ENCODE measurements around the gene STYXL1.
"Not testable (repeated sequence)": the region's sequence is repeated elsewhere in the genome, so short reads cannot be mapped to it uniquely, and the experiment has no call there.

DNA sequence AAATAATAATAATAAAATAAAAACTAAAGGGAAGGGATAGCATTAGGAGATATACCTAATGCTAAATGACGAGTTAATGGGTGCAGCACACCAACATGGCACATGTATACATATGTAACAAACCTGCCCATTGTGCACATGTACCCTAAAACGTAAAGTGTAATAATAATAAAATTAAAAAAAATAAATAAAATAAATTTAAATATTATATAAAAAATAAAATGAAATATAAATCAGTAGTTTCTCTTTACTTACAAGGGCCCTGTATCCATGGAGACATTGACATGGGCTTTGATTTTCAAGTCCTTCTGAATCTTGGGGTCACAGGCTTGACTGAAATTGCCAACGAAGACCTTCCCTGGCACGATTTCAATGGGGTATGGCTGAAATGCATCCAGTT, 42.8 kb downstream of the STYXL1 start:
- TF ChIP-seq, protein P1, sequence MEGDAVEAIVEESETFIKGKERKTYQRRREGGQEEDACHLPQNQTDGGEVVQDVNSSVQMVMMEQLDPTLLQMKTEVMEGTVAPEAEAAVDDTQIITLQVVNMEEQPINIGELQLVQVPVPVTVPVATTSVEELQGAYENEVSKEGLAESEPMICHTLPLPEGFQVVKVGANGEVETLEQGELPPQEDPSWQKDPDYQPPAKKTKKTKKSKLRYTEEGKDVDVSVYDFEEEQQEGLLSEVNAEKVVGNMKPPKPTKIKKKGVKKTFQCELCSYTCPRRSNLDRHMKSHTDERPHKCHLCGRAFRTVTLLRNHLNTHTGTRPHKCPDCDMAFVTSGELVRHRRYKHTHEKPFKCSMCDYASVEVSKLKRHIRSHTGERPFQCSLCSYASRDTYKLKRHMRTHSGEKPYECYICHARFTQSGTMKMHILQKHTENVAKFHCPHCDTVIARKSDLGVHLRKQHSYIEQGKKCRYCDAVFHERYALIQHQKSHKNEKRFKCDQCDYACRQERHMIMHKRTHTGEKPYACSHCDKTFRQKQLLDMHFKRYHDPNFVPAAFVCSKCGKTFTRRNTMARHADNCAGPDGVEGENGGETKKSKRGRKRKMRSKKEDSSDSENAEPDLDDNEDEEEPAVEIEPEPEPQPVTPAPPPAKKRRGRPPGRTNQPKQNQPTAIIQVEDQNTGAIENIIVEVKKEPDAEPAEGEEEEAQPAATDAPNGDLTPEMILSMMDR (IDR thresholded peaks at IDR 0.05), result not testable (repeated sequence)
- not testable (repeated sequence) for TF ChIP-seq EZH2phosphoT487, EZH2 (IDR thresholded peaks at IDR 0.05)

Data from neural progenitor cell (in vitro differentiated cells).